ENCODE data around the gene GARIN3. TPM values are rescaled to one million over a fixed set of nuclear protein-coding genes. Genes with fewer than 3 reads are reported as not detected.

Gene GARIN3
- total and polyA plus RNA-seq, 7 donors, result not detected

DNA sequence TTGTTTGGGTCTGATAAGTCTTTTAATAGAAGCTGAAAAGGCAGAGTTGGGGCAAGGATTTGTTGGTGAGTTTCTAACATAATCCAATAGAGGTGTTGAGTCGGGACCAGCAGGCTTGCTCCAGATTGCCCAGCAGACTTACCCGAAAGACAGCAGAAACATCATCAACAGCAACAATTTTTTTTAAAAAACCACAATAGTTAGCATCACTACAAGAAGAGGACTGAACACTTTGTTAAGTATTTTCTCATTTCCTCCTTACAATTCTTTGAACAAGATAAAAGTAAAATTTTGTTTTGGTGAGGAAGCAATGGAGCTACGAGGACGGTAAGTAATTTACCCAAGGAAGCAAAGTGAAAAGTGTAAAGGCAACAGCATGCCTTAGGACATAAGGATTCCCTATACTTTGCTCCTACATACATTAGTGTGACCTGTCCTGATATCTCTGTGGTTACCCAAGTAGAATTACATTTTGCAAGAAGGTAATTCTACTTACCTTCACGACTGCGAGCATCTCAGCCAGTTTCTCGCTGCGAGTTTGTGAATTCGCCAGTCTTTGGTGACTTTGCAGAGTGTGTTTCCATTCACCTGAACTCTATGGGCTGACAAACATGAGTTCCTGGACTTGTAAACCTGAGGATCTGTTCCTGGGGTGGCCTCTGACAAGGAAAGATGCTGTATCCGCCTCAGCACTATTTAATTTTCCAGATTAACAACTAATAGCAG is 27.8 kb upstream of the GARIN3 start:
- Histone ChIP-seq H3K36me3 (no peaks in the 10 kb centered on the region), H3K27me3 (peaks cover 0 to 4% (median 0%) of the 10 kb centered on the region in 3 donors), H3K9me3 (no peaks in the 10 kb centered on the region), H3K4me1 (no peaks in the 10 kb centered on the region), H3K27ac (no peak overlapping the region), H3K4me3 (no peak overlapping the region)
- TF ChIP-seq POLR2A (IDR thresholded peaks at IDR 0.05) (no peak), CTCF (IDR thresholded peaks at IDR 0.05) (no peak)
- no peak for DNase-seq
- 74 to 83% methylated on average over 10 of the region's 10 CpGs for WGBS, 2 donors
- intact Hi-C loops (cut with DNase I), result no loop called here

DNA sequence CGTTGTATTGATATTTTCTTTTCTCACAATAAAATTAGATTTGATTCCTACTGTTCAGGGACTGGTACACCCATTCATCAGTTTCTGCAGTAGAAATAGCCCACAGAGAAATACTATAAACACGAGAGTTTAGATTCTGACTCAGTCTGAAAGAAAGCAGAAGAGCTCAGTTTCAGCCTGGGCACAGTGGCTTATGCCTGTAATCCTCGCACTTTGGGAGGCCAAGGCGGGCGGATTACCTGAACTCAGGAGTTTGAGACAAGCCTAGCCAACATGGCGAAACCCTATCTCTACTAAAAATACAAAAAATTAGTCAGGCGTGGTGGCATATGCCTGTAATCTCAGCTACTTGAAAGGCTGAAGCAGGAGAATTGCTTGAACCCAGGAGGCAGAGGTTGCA is 23.2 kb upstream of the GARIN3 start:
- Histone ChIP-seq H3K27ac (no peak overlapping the region), H3K4me3 (no peak overlapping the region), H3K9me3 (peaks cover 0 to 3% (median 0%) of the 10 kb centered on the region in 4 donors), H3K36me3 (no peaks in the 10 kb centered on the region), H3K27me3 (peaks cover 0 to 4% (median 0%) of the 10 kb centered on the region in 3 donors), H3K4me1 (no peaks in the 10 kb centered on the region)
- WGBS, 2 donors, result 72 to 73% methylated on average over 7 of the region's 7 CpGs
- no peak for DNase-seq
- intact Hi-C loops (cut with DNase I), result no loop called here
- no peak for TF ChIP-seq CTCF (IDR thresholded peaks at IDR 0.05)

DNA sequence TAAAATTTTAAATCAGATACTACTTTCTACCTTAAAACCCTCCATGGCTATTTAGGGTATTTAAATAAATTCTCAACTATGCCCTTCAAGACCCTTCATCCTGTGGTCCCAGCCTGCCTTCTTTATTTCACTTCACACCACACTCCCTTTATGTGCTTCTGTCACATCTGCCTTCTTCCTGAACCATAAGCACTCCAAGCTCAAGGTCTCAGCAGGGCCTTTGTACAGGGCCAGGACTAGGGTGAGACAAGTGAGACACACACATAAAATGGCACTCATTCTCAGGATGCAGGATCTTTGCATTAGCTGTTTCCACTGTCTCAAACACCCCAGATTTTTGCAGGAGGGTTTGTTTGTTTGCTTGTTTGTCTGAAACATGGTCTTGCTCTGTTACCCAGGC is 22.2 kb upstream of the GARIN3 start:
- Histone ChIP-seq H3K9me3 (peaks cover 0 to 3% (median 0%) of the 10 kb centered on the region in 4 donors), H3K27ac (no peak overlapping the region), H3K4me1 (no peaks in the 10 kb centered on the region), H3K27me3 (peaks cover 0 to 4% (median 0%) of the 10 kb centered on the region in 3 donors), H3K36me3 (no peaks in the 10 kb centered on the region), H3K4me3 (no peak overlapping the region)
- TF ChIP-seq EP300 (IDR thresholded peaks at IDR 0.05) (no peak), CTCF (IDR thresholded peaks at IDR 0.05) (no peak), POLR2AphosphoS5 (IDR thresholded peaks at IDR 0.05) (no peak), POLR2A (IDR thresholded peaks at IDR 0.05) (no peak)
- DNase-seq, result no peak
- intact Hi-C loops (cut with DNase I), result no loop called here

GRCh38 chr5:157187046-157187754 is 21.1 kb upstream of the GARIN3 start:
- no peak for DNase-seq
- peaks cover 0 to 3% (median 0%) of the 10 kb centered on the region in 4 donors for H3K9me3 ChIP-seq
- intact Hi-C loops (cut with DNase I), result no loop called here
- no peaks in the 10 kb centered on the region for H3K4me1 ChIP-seq
- no peak overlapping the region for H3K4me3 ChIP-seq
- H3K27me3 ChIP-seq, result no peaks in the 10 kb centered on the region
- TF ChIP-seq EP300 (IDR thresholded peaks at IDR 0.05), result no peak
- TF ChIP-seq POLR2AphosphoS5 (IDR thresholded peaks at IDR 0.05), result no peak
- no peak for TF ChIP-seq POLR2A (IDR thresholded peaks at IDR 0.05)
- no peak for TF ChIP-seq CTCF (IDR thresholded peaks at IDR 0.05)
- WGBS, 2 donors, result 51 to 60% methylated on average over 5 of the region's 5 CpGs
- H3K36me3 ChIP-seq, result no peaks in the 10 kb centered on the region
- H3K27ac ChIP-seq, result no peak overlapping the region
